H9 (cell line): ENCODE measurements around the gene HIVEP1. TPM values are rescaled to one million over a fixed set of nuclear protein-coding genes. Genes with fewer than 3 reads are reported as not detected.

Experiments used
- DNase-seq: peaks from one replicate; pipeline ENCODE4 v3.0.0-alpha.2; 2017
- H2AFZ ChIP-seq: one replicate; pipeline ENCODE4 v1.6.1; 2013; ENCODE audit warnings: mild to moderate bottlenecking, low read length, control low read depth, moderate library complexity
- H2AK5ac ChIP-seq: 2 replicates; pipeline ENCODE4 v1.6.1; 2013; ENCODE audit warnings: low read length, control low read depth, mixed read lengths; ENCODE audit not compliant: insufficient read length
- H2BK120ac ChIP-seq: one replicate; pipeline ENCODE4 v1.6.1; 2013; ENCODE audit warnings: low read depth, mild to moderate bottlenecking, low read length, control low read depth, inconsistent platforms; ENCODE audit not compliant: poor library complexity, severe bottlenecking
- H2BK12ac ChIP-seq: 2 replicates; pipeline ENCODE4 v1.6.1; 2013; ENCODE audit warnings: low read length, control low read depth, mixed read lengths, low read depth; ENCODE audit not compliant: insufficient read length
- H2BK15ac ChIP-seq: 2 replicates; pipeline ENCODE4 v1.6.1; 2013; ENCODE audit warnings: low read depth, low read length, control low read depth
- H2BK20ac ChIP-seq: one replicate; pipeline ENCODE4 v1.6.1; 2013; ENCODE audit warnings: low read depth, mild to moderate bottlenecking, low read length, control low read depth, inconsistent platforms; ENCODE audit not compliant: poor library complexity, severe bottlenecking
- H2BK5ac ChIP-seq: 2 replicates; pipeline ENCODE4 v1.6.1; 2013; ENCODE audit warnings: low read length, control low read depth, mixed read lengths; ENCODE audit not compliant: insufficient read length
- H3K14ac ChIP-seq: 2 replicates; pipeline ENCODE4 v1.6.1; 2013; ENCODE audit warnings: low read length, control low read depth; ENCODE audit not compliant: insufficient read depth
- H3K18ac ChIP-seq: 2 replicates; pipeline ENCODE4 v1.6.1; 2013; ENCODE audit warnings: low read depth, mild to moderate bottlenecking, mixed read lengths, low read length, control low read depth; ENCODE audit not compliant: insufficient read length
- H3K23ac ChIP-seq: 2 replicates; pipeline ENCODE4 v1.6.1; 2013; ENCODE audit warnings: low read length, control low read depth, mixed read lengths, low read depth; ENCODE audit not compliant: insufficient read length
- H3K23me2 ChIP-seq: 2 replicates; pipeline ENCODE4 v1.6.1; 2013; ENCODE audit warnings: low read depth, mild to moderate bottlenecking, mixed read lengths, low read length, control low read depth; ENCODE audit not compliant: insufficient read length, poor library complexity, severe bottlenecking
- H3K27ac ChIP-seq: 2 replicates; pipeline ENCODE4 v1.5.1; 2013; ENCODE audit warnings: low read length, control low read depth, mixed read lengths, low read depth; ENCODE audit not compliant: insufficient read length
- H3K27me3 ChIP-seq: 2 replicates; pipeline ENCODE4 v1.6.1; 2013; ENCODE audit warnings: low read length, control low read depth, inconsistent platforms; ENCODE audit not compliant: insufficient read depth
- H3K4ac ChIP-seq: 2 replicates; pipeline ENCODE4 v1.6.1; 2013; ENCODE audit warnings: low read depth, mild to moderate bottlenecking, control low read depth, inconsistent platforms, low read length, moderate library complexity
- H3K4me1 ChIP-seq: 2 replicates; pipeline ENCODE4 v1.6.1; 2013; ENCODE audit warnings: low read length, control low read depth, inconsistent platforms; ENCODE audit not compliant: insufficient read depth
- H3K4me2 ChIP-seq: 2 replicates; pipeline ENCODE4 v1.6.1; 2013; ENCODE audit warnings: low read length, control low read depth, mixed read lengths; ENCODE audit not compliant: insufficient read length, insufficient read depth
- H3K56ac ChIP-seq: 2 replicates; pipeline ENCODE4 v1.6.1; 2013; ENCODE audit warnings: low read depth, mild to moderate bottlenecking, mixed read lengths, low read length, control low read depth; ENCODE audit not compliant: insufficient read length
- H3K79me1 ChIP-seq: 2 replicates; pipeline ENCODE4 v1.6.1; 2013; ENCODE audit warnings: low read depth, mild to moderate bottlenecking, moderate library complexity, low read length, control low read depth, inconsistent platforms; ENCODE audit not compliant: insufficient read depth, poor library complexity, severe bottlenecking
- H3K79me2 ChIP-seq: 2 replicates; pipeline ENCODE4 v1.6.1; 2013; ENCODE audit warnings: low read length, control low read depth, inconsistent platforms; ENCODE audit not compliant: insufficient read depth
- H3K9ac ChIP-seq: 2 replicates; pipeline ENCODE4 v1.6.1; 2013; ENCODE audit warnings: low read length, control low read depth, mixed read lengths; ENCODE audit not compliant: insufficient read length; ENCODE audit errors: extremely low read depth
- H3K9me3 ChIP-seq: one replicate; pipeline ENCODE4 v1.6.1; 2013; ENCODE audit warnings: low read depth, low read length, inconsistent platforms; ENCODE audit not compliant: control insufficient read depth
- H3T11ph ChIP-seq: one replicate; pipeline ENCODE4 v1.6.1; 2013; ENCODE audit warnings: mild to moderate bottlenecking, low read length, control low read depth, inconsistent platforms
- H4K20me1 ChIP-seq: one replicate; pipeline ENCODE4 v1.6.1; 2013; ENCODE audit not compliant: control insufficient read depth, insufficient read length, insufficient read depth
- H4K5ac ChIP-seq: 2 replicates; pipeline ENCODE4 v1.6.1; 2013; ENCODE audit warnings: low read depth, mild to moderate bottlenecking, mixed read lengths, low read length, control low read depth; ENCODE audit not compliant: insufficient read length
- H4K8ac ChIP-seq: replicated peaks from 2 replicates; pipeline ENCODE4 v1.6.1; 2013; ENCODE audit warnings: low read length, control low read depth, mixed read lengths, low read depth; ENCODE audit not compliant: insufficient read length
- H4K91ac ChIP-seq: 2 replicates; pipeline ENCODE4 v1.6.1; 2013; ENCODE audit warnings: low read depth, mild to moderate bottlenecking, moderate library complexity, mixed read lengths, low read length, control low read depth; ENCODE audit not compliant: insufficient read length
- H3K27ac Mint-ChIP-seq, 3 experiments: 2 replicates in 2 of 3; 3 replicates in 1 of 3; pipeline ENCODE4 v1.8.0; 2020 to 2021; ENCODE audit warnings: mixed read lengths in 3 of 3, mild to moderate bottlenecking in 1 of 3, moderate library complexity in 1 of 3
- H3K27me3 Mint-ChIP-seq: 2 replicates; pipeline ENCODE4 v1.8.0; 2021; ENCODE audit warnings: low read depth, mild to moderate bottlenecking, moderate library complexity, mixed read lengths
- H3K36me3 Mint-ChIP-seq, 3 experiments: 2 replicates in 2 of 3; 3 replicates in 1 of 3; pipeline ENCODE4 v1.8.0; 2020 to 2021; ENCODE audit warnings: low read depth in 3 of 3, mixed read lengths in 3 of 3; ENCODE audit not compliant: insufficient read depth in 1 of 3
- H3K4me1 Mint-ChIP-seq, 2 experiments: 2 replicates each; pipeline ENCODE4 v1.8.0; 2020; ENCODE audit warnings: mixed read lengths in 2 of 2
- H3K4me3 Mint-ChIP-seq, 2 experiments: 2 replicates in 1 of 2; 3 replicates in 1 of 2; pipeline ENCODE4 v1.8.0; 2020 to 2021; ENCODE audit warnings: mild to moderate bottlenecking in 2 of 2, mixed read lengths in 2 of 2, moderate library complexity in 1 of 2
- H3K9me3 Mint-ChIP-seq, 2 experiments: 2 replicates in 1 of 2; 3 replicates in 1 of 2; pipeline ENCODE4 v1.8.0; 2020; ENCODE audit warnings: mild to moderate bottlenecking in 2 of 2, mixed read lengths in 2 of 2, moderate library complexity in 1 of 2
- WGBS: extraction: QIAGEN DNeasy Blood & Tissue Kit; methylation state at CpG from one replicate; pipeline ENCODE4 v1.1.7; 2013; ENCODE audit warnings: missing lambda C conversion rate, low lambda C conversion rate, mixed read lengths; ENCODE audit not compliant: insufficient read length; ENCODE audit errors: extremely low coverage; 5-methylcytosine and 5-hydroxymethylcytosine counted together
- total RNA-seq: library from RNA; stranded (reverse); gene quantifications from 2 replicates; pipeline ENCODE4 v1.2.1, GENCODE V29; 2021
- TF ChIP-seq, protein P1 (sequence below): fragments of 200-600 bp; sonication (generic); conservative IDR thresholded peaks from 3 replicates; pipeline ENCODE4 v1.8.0; 2021; ENCODE audit warnings: antibody characterized with exemption, mild to moderate bottlenecking

The HIVEP1 gene
- total RNA-seq, 1 experiment from 2014 or later: 44.2 TPM

- Mint-ChIP-seq H3K27me3 (no peaks in the 10 kb centered on the region), H3K9me3 (peaks cover 9 to 11% of the 10 kb centered on the region in 2 experiments), H3K4me3 (peak overlapping the region; percentile 77 to 90), H3K4me1 (peaks cover 30 to 35% of the 10 kb centered on the region in 2 experiments), H3K27ac (peak overlapping the region; percentile 37 to 97 (median 96)), H3K36me3 (peaks cover 31 to 41% (median 40%) of the 10 kb centered on the region in 3 experiments)
- no peak overlapping the region for H4K91ac ChIP-seq
- H2BK5ac ChIP-seq: no peak overlapping the region
- H2AFZ ChIP-seq: no peak overlapping the region
- H3K4me1 ChIP-seq: no peaks in the 10 kb centered on the region
- peak overlapping the region; percentile 53 for H3K27ac ChIP-seq
- DNase-seq: no peak
- no peak overlapping the region for H3K56ac ChIP-seq
- H4K20me1 ChIP-seq: no peaks in the 10 kb centered on the region
- no peak overlapping the region for H2BK20ac ChIP-seq
- H3K9ac ChIP-seq: peak overlapping the region; percentile 66
- H3K23ac ChIP-seq: no peak overlapping the region
- H3K23me2 ChIP-seq: peaks cover 13% of the 10 kb centered on the region
- H3K4ac ChIP-seq: no peak overlapping the region
- no peak overlapping the region for H4K8ac ChIP-seq
- no peak overlapping the region for H3K14ac ChIP-seq
- no peaks in the 10 kb centered on the region for H3K9me3 ChIP-seq
- H3K79me1 ChIP-seq: peaks cover 3% of the 10 kb centered on the region
- no peak overlapping the region for H2BK15ac ChIP-seq
- H2AK5ac ChIP-seq: no peak overlapping the region
- no peaks in the 10 kb centered on the region for H3K27me3 ChIP-seq
- H2BK12ac ChIP-seq: no peak overlapping the region
- H3K18ac ChIP-seq: peak overlapping the region; percentile 9
- H2BK120ac ChIP-seq: no peak overlapping the region
- peaks cover 9% of the 10 kb centered on the region; the same call in 1 of the 2 replicates for H3K79me2 ChIP-seq
- WGBS: no CpG with 5 or more reads among the region's 13 CpGs
- H3K4me2 ChIP-seq: peak overlapping the region; percentile 90
- H3T11ph ChIP-seq: no peak overlapping the region
- no peak overlapping the region for H4K5ac ChIP-seq
- TF ChIP-seq, protein P1, sequence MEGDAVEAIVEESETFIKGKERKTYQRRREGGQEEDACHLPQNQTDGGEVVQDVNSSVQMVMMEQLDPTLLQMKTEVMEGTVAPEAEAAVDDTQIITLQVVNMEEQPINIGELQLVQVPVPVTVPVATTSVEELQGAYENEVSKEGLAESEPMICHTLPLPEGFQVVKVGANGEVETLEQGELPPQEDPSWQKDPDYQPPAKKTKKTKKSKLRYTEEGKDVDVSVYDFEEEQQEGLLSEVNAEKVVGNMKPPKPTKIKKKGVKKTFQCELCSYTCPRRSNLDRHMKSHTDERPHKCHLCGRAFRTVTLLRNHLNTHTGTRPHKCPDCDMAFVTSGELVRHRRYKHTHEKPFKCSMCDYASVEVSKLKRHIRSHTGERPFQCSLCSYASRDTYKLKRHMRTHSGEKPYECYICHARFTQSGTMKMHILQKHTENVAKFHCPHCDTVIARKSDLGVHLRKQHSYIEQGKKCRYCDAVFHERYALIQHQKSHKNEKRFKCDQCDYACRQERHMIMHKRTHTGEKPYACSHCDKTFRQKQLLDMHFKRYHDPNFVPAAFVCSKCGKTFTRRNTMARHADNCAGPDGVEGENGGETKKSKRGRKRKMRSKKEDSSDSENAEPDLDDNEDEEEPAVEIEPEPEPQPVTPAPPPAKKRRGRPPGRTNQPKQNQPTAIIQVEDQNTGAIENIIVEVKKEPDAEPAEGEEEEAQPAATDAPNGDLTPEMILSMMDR: no peak
Measured at GRCh38 chr6:12013307-12013719, 1.2 kb downstream of the HIVEP1 start.
